GM18508 (cell line): ENCODE results near the gene CEACAM19.
"Not testable (repeated sequence)": the region's sequence is repeated elsewhere in the genome, so short reads cannot be mapped to it uniquely, and the experiment has no call there.

Source experiments
- ATAC-seq: cut with Tn5 transposase; IDR thresholded peaks from one replicate; pipeline ENCODE4 v1.9.1; 2021; ENCODE audit warnings: moderate number of reproducible peaks; ENCODE audit not compliant: insufficient read depth, unreplicated experiment

Gene CEACAM19

DNA sequence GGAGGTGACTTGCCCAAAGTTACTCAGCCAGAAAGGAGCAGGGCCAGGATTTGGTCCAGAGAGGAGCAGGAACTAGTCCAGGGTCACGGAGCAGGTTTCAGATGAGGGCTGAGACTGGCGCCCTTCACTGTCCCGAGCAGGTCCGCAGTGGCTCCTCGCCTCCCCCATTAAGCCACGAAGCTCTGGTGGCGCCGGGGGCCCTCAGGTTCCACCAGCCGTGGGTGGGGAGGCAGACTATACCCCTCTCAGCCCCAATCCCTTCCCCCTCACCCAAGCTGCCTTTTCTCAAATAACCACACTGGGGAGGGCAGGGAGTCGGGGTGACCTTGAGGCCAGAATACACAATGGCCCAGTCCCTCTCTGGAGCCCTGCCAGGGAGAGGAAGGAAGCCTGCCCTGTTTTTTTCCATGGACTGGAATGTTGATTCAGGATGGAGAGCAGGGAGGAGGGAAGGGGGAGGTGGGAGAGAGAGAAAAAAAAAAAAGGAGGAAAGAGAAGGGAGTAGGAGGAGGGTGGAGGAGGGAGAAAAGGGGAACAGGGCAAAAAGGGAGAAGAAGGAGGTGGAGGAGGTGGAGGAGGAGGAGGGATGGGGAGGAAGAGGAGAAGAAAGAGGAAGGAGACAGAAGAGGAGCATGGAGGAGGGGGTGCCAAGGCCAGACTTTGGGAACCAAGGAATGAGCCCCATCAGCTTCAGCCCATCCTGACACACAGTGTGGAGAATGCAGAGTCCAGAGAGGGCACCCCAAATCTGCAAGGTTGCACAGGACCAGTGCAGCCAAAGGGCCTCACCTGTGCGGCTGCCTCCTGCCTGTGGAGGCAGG is 47.4 kb downstream of the CEACAM19 start:
- ATAC-seq: no peak

DNA sequence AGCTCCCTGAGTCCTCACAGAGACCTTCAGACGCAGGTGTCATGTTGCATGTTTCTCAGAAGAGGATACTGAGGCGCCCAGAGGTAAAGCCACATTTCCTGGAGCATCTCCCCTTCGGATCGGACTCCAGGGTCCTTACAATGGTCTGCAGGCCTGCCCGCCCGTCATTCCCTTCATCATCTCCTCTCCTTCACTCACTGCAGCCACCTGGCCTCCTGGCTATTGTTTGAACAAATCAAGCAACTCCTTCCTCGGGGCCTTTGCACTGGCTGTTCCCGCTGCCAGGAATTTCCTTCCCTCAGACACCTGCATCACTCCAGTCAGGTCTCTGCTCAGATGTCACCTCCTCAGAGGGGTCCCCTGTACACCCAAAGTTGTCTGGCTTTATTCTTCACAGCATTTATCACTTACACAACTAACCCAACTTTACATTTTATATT is 48.0 kb downstream of the CEACAM19 start:
- no peak for ATAC-seq

DNA sequence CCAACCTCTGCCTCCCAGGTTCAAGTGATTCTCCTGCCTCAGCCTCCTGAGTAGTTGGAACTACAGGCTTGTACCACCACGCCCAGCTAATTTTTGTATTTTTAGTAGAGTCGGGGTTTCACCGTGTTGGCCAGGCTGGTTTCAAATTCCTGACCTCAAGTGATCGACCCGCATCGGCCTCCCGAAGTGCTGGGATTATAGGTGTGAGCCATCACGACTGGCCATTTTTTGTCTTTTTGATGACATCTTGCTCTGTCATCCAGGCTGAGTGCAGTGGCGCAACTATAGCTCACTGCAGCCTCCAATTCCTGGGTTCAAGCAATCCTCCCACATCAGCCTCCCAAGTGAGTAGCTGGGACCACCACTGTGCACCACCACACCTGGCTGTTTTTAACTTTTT is 49.1 kb downstream of the CEACAM19 start:
- ATAC-seq: not testable (repeated sequence)

DNA sequence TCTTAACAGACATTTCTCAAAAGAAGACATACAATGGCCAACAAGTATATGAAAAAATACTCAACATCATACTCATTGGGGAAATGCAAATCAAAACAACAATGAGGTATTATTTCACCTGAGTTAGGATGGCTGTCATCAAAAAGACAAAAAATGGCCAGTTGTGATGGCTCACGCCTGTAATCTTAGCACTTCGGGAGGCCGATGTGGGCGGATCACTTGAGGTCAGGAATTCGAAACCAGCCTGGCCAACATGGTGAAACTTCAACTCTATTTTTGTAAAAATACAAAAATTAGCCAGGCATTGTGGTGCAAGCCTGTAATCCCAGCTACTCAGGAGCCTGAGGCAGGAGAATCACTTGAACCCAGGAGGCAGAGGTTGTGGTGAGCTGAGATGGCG is 49.7 kb downstream of the CEACAM19 start:
- no peak for ATAC-seq

DNA sequence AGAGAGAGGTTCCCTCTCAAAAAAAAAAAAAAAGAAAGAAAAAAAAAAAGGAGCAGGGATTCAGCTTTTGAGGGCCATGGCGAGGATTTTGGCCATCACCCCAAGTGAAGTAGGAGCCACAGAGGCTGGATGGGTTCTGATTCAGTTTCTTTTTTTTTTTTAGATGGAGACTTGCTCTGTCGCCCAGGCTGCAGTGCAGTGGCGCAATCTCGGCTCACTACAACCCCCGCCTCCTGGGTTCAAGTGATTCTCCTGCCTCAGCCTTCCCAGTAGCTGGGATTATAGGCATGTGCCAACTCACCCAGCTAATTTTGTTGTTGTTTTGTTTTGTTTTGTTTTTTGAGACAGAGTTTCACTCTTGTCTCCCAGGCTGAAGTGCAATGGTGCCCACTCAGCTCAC is 50.1 kb downstream of the CEACAM19 start:
- not testable (repeated sequence) for ATAC-seq

DNA sequence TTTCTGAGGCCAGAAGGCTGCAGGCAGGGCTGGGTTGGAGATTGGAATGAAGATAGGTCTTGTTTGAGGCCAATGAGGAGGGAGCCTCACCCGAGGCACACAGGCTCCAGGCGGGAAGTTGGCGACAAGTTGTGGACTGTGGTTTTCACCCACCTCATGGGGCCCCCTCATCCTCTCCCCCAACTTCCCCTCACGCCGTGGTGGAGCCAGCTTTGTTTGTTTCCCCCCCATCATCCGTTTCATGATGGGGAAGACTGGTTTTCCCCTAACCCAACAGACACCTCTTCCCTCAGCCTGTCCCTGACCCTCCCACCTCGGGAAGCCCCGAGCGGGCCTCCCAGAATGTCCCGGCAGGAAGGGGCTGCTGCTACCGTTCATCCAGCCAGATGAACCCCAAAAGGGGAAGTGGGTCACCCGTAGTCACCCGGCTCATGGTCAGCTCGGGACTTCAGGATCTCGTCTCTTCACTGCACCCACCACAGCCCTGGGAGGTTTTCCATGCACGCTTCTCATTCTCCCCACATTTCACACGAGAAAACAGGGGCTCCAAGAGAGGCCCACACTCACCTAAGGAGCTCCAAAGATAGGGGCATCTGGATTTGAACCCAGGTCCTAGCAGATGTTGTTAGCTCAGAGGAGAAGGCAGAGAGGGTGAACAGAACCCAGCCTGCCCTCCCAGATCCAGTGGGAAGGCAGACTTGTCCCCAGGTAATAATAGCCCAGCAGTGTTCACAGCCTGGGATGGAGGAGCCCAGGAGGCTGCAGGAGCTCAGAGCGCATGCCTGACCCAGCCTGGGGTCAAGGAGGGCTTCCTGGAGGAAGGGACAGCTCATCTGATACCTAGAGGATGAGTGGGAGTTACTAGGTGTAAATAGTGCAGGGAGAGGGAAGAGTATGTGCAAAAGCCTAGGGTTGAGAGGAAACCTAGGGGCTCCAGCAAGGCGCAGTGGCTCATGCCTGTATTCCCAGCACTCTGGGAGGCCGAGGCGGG is 51.1 kb downstream of the CEACAM19 start:
- no peak for ATAC-seq

DNA sequence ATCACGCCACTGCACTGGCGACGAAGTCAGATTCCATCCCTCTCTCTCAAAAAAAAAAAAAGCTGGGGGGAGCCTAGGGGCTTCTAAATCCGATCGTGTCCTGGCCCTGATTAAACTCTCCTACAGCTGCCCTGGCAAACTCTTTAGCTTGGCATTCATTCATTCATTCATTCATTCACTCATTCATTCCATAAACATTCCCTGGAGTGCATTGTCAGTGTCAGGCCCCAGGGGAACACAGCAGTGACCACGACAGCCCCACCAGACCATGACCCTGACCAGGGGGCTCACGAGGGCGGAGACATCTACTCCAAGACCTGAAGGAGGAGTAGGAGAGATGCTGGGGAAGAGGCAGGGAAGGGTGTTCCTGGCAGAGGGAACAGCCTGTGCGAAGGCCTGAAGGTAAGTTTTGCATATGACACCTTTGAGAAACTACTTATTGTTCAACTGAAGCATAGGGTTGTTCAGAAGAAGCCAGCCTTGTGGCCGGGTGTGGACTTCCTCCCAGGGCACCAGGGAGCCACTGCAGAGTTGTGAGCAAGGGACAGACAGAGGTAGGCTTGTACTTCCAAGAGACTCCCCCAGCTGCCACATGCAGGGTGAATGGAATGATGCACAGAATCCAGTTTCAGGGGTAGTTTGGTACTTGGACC is 52.1 kb downstream of the CEACAM19 start:
- ATAC-seq: no peak

DNA sequence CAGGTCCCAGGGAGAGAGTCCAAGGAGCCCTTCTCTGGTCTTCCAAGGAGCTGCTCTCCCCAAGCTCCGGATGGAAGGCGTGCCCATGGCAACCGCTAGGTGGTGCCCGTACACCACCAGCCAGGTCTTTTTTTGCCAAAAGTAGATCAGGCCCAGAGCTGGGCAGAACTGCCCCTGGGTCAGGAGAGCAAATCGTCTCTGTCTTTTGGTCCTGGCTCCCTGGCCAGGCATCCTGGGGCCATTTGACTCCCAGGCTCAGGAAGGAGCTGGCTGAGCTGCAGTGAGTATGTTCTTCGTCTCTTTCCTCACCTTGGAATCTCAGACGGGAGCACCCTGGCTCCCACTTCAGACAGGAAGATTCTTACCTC is 52.7 kb downstream of the CEACAM19 start:
- ATAC-seq: no peak

DNA sequence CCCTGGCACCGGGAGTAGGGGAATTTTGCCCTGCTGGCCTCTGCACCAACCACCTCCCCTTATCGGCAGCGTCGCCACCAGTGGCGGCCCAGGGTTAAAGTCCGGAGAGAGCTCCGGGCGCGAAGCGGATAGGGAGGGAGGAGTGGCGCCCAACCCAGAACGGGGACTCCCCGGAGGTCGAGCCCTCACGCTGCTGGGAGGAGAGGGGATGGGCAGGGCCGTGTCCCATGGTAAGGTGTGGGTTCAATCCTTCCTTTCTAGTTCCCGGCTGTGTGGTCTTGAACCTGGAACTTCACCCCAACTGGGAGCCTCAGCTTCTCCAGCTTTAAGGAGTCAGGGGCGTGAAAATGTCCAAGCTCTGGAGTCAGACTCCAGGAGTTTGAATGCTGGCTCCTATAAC is 54.0 kb downstream of the CEACAM19 start:
- ATAC-seq: no peak

DNA sequence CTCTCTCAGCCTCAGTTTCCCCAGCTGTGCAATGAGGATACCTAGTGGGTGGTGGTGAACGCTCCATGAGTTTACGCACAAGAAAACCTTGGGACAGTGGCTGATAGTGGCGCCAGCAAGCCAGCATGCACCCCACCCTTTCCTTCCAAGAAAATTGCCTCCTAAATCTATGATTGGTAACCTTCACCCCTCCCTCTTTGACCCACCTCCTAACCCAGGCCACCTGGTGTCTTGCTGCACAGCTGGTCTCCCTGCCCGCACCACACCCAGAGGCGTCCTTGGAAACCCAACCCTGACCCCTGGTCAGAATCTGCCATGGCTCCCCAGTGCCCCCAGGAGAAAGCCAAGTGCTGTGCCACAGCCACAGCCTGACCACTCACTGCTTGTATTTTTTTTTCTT is 54.4 kb downstream of the CEACAM19 start:
- no peak for ATAC-seq

DNA sequence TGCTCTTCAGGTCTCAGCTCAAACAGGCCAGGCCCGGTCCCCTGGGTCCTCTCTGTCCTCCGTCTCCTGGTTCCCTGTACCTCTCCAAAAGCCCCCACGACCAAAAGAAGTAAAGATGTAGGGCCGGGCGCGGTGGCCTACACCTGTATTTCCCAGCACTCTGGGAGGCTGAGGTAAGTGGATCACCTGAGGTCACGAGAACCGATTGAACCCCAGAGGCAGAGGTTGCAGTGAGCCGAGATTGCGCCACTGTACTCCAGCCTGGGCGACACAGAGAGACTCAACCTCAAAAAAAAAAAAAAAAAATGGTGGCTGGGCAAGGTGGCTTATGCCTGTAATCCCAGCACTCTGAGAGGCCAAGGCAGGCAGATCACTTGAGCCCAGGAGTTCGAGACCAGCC is 55.2 kb downstream of the CEACAM19 start:
- ATAC-seq: no peak

DNA sequence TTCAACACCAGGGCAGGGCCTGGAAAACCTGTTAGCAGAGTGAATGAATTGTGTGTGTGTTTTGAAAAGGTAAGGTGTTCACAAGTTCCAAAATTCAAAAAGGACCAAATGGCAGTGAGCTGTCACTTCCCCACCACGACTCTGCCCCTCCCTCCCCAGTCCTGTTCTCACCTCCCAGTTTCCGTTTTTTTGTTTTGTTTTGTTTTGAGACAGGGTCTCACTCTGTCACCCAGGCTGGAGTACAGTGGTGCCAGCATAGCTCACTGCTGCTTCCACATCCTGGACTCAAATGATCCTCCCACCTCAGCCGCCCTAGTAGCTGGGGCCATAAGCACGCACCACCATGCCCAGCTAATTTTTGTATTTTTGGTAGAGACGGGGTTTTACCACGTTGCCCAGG is 56.9 kb downstream of the CEACAM19 start:
- ATAC-seq: no peak

DNA sequence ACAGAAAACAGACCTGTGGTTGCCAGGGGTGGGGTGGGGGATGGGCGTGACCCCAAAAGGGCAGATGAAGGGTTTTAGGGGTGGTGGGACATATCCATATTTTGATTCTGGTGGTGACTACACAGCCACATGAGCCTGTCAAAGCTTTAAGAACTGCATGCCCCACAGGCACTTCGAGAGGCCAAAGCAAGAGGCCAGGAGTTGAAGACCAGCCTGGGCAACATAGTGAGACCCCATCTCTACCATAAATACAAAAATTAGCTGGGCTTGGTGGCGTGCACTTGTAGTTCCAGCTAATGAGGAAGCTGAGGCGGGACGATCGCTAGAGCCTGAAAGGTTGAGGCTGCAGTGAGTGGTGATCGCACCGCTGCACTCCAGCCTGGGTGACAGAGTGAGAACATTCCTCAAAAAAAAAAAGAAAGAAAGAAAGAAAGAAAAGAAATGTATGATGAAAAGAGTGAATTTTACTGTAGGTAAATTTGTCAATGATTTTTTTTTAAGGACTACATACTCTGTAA is 58.3 kb downstream of the CEACAM19 start:
- no peak for ATAC-seq

DNA sequence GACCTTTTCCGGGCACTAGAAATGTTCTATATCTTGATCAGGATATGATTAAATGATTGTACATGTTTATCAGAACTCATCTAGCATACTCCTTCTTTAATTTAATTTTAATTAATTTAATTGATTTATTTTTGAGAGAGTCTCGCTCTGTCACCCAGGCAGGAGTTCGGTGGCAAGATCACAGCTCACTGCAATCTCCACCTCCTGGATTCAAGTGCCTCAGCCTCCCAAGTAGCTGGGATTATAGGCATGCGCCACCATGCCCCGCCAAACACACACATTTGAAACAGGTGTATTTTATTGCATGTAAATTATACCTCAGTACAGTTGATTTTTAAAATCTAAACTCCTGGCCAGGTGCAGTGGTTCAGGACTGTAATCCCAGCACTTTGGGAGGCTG is 59.8 kb downstream of the CEACAM19 start:
- no peak for ATAC-seq

DNA sequence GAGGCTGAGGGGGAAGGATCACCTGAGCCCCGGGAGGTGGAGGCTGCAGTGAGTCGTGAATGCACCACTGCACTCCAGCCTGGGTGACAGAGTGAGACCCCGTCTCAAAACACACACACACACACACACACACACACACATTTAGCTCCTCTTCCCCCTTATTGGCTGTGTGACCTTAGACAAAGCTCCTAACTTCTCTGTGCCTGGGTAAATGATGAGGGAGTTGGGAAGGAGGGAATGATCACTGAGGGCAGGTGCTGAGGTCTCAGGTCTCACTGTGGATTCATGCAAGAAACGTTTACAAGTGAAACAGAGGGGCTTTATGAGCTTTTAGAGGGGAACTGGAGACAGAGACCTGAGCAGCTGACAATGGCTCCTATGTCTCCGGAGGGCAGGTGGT is 60.3 kb downstream of the CEACAM19 start:
- ATAC-seq: no peak

DNA sequence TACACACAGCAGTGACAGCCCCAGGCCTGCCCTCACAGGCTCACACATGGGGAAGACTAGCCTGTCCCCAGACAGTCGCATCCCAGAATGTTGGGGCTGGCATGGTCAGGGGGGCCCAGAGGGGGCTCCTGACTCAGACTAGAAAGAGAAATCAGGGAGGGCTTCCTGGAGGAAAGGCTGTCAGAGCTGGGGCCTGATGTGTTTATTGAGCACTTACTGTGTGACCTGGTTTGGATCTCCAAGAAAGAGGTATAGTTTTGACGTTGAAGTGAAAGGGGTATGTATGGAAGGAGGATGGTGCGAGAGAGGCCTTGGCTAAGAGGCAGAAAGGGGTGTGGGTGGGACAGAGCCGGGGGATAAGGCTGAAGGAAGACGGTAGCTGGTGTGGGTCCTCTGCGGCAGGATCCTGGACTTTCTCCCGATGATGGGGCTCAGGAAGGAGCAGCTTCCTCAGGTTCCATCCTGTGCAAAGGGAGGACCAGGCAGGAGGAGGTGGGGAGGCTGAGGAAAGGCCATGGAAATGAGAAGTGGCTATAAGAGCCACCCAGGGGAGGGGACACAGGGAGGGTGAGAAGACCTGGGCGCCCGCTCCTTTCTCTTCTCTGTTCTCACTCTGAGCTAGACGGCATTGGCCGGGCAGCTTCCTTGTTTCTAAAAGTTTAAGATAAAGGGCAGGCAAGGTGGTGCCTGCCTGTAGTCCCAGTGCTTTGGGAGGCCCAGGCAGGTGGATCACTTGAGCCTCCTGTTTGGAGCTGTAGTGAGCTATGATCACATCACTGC is 61.1 kb downstream of the CEACAM19 start:
- ATAC-seq: no peak
